HG02973 (cell line): ENCODE data around the gene EHF.
"Not testable (repeated sequence)": the region's sequence is repeated elsewhere in the genome, so short reads cannot be mapped to it uniquely, and the experiment has no call there.

Experiments used
- ATAC-seq: cut with Tn5 transposase; IDR thresholded peaks from one replicate; pipeline ENCODE4 v1.9.1; 2021; ENCODE audit warnings: moderate library complexity; ENCODE audit not compliant: unreplicated experiment

Gene EHF

GRCh38 chr11:34620820-34621792 lies at the start of gene EHF:
Gene EHF, plus strand, starts transcription at chr11:34621093. Its CDS starts 21,538 bp downstream, at chr11:34642631.
- no peak for ATAC-seq

GRCh38 chr11:34573537-34573936 lies 47.4 kb upstream of the EHF start:
- no peak for ATAC-seq

GRCh38 chr11:34575261-34575660 lies 45.6 kb upstream of the EHF start:
- no peak for ATAC-seq

- no peak for ATAC-seq
These were observed 45.2 kb upstream of the EHF start for GRCh38 chr11:34575671-34576070.

- ATAC-seq = no peak
These were observed 44.6 kb upstream of the EHF start for GRCh38 chr11:34576331-34576730.

GRCh38 chr11:34583818-34584217 lies 37.1 kb upstream of the EHF start:
- ATAC-seq = no peak

GRCh38 chr11:34585304-34585734 lies 35.6 kb upstream of the EHF start:
- no peak for ATAC-seq

GRCh38 chr11:34585735-34586487 lies 35.0 kb upstream of the EHF start:
- peak; percentile 86 for ATAC-seq

GRCh38 chr11:34586488-34587281 lies 34.2 kb upstream of the EHF start:
- no peak for ATAC-seq

GRCh38 chr11:34587282-34587677 lies 33.6 kb upstream of the EHF start:
- no peak for ATAC-seq

- ATAC-seq = no peak
These were observed 32.9 kb upstream of the EHF start for GRCh38 chr11:34588023-34588422.

- no peak for ATAC-seq
These were observed 32.2 kb upstream of the EHF start for GRCh38 chr11:34588701-34589100.

GRCh38 chr11:34589177-34589576 lies 31.7 kb upstream of the EHF start:
- not testable (repeated sequence) for ATAC-seq

GRCh38 chr11:34593085-34593484 lies 27.8 kb upstream of the EHF start:
- no peak for ATAC-seq

- no peak for ATAC-seq
These were observed 26.3 kb upstream of the EHF start for GRCh38 chr11:34594603-34595002.

- no peak for ATAC-seq
These were observed 25.5 kb upstream of the EHF start for GRCh38 chr11:34595391-34595790.

GRCh38 chr11:34595960-34596644 lies 24.8 kb upstream of the EHF start:
- no peak for ATAC-seq

- ATAC-seq = no peak
These were observed 21.4 kb upstream of the EHF start for GRCh38 chr11:34599406-34599945.

GRCh38 chr11:34600339-34601084 lies 20.4 kb upstream of the EHF start:
- no peak for ATAC-seq

GRCh38 chr11:34601085-34601444 lies 19.8 kb upstream of the EHF start:
- no peak for ATAC-seq
